PC-3 (cell line): Measurements from ENCODE around the gene JARID2. TPM values are rescaled to one million over a fixed set of nuclear protein-coding genes. Genes with fewer than 3 reads are reported as not detected.

ENCODE experiments used
- ATAC-seq: fragments of 200-7000 bp; cut with Tn5 transposase; 2 replicates; pipeline ENCODE4 v1.9.1; 2020; ENCODE audit warnings: mild to moderate bottlenecking, moderate library complexity
- BruUV-seq: library from RNA; stranded (reverse); fragments of 400-500 nt; replicated peaks from 2 replicates; lab custom pipeline; 2021; lab: Mats Ljungman, UMichigan
- CTCF ChIA-PET: fragments of 300-600 bp; sonication (Branson Sonifier 250); formaldehyde crosslinking; loops from one replicate; lab custom pipeline; 2022; ENCODE audit warnings: antibody characterized with exemption; lab: Charles Lee
- POLR2A ChIA-PET: fragments of 300-600 bp; sonication (Branson Sonifier 250); formaldehyde crosslinking; loops from one replicate; lab custom pipeline; 2022; ENCODE audit warnings: antibody characterized with exemption; ENCODE audit not compliant: unreplicated experiment; lab: Charles Lee
- DNase-seq: peaks from one replicate; pipeline ENCODE4 v3.0.0-alpha.2; 2015
- H2AFZ ChIP-seq: fragments of 300-600 bp; sonication (generic); 2 replicates; pipeline ENCODE4 v1.6.0; 2016; ENCODE audit warnings: antibody characterized with exemption, low read length
- H3F3A ChIP-seq: fragments of 300-600 bp; sonication (generic); one replicate; pipeline ENCODE4 v1.6.0; 2017; ENCODE audit warnings: antibody characterized with exemption, low read length, control low read depth, mild to moderate bottlenecking; ENCODE audit not compliant: unreplicated experiment
- H3K27ac ChIP-seq: fragments of 300-600 bp; sonication (generic); 2 replicates; pipeline ENCODE4 v1.5.1; 2016; ENCODE audit warnings: mild to moderate bottlenecking, low read length
- H3K27me3 ChIP-seq: fragments of 300-600 bp; sonication (generic); 2 replicates; pipeline ENCODE4 v1.6.1; 2016; ENCODE audit warnings: low read length, mixed read lengths
- H3K36me3 ChIP-seq: fragments of 300-600 bp; sonication (generic); 2 replicates; pipeline ENCODE4 v1.6.1; 2016; ENCODE audit warnings: low read depth, mixed run types, low read length, mixed read lengths
- H3K4me1 ChIP-seq: fragments of 300-600 bp; sonication (generic); 2 replicates; pipeline ENCODE4 v1.5.1; 2016; ENCODE audit warnings: low read length; ENCODE audit not compliant: insufficient read depth
- H3K4me2 ChIP-seq: fragments of 300-600 bp; sonication (generic); 2 replicates; pipeline ENCODE4 v1.6.0; 2016; ENCODE audit warnings: low read length
- H3K4me3 ChIP-seq: fragments of 300-600 bp; sonication (generic); 2 replicates; pipeline ENCODE4 v1.5.1; 2016; ENCODE audit warnings: mild to moderate bottlenecking, low read length, mixed read lengths
- H3K79me2 ChIP-seq: fragments of 300-600 bp; sonication (generic); 2 replicates; pipeline ENCODE4 v1.6.1; 2017; ENCODE audit warnings: low read length, mixed read lengths
- H3K9ac ChIP-seq: fragments of 300-600 bp; sonication (generic); 2 replicates; pipeline ENCODE4 v1.6.0; 2016; ENCODE audit warnings: mild to moderate bottlenecking, low read length
- H3K9me2 ChIP-seq: fragments of 300-600 bp; sonication (generic); replicated peaks from 2 replicates; pipeline ENCODE4 v1.6.1; 2016; ENCODE audit warnings: mixed run types, low read length, mixed read lengths
- H3K9me3 ChIP-seq: fragments of 300-600 bp; sonication (generic); 2 replicates; pipeline ENCODE4 v1.6.1; 2016; ENCODE audit warnings: low read length, mixed read lengths
- H4K20me1 ChIP-seq: fragments of 300-600 bp; sonication (generic); 2 replicates; pipeline ENCODE4 v1.6.1; 2016; ENCODE audit warnings: low read length, mixed read lengths
- EZH2 ChIP-seq: fragments of 300-600 bp; sonication (generic); IDR thresholded peaks from one replicate; pipeline ENCODE4 v1.6.1; 2017; ENCODE audit warnings: antibody characterized with exemption, mild to moderate bottlenecking, low read length; ENCODE audit not compliant: unreplicated experiment
- EZH2phosphoT487 ChIP-seq: fragments of 300-600 bp; sonication (generic); IDR thresholded peaks from 2 replicates; pipeline ENCODE4 v1.6.1; 2018; ENCODE audit warnings: mild to moderate bottlenecking, antibody characterized with exemption, low read length, borderline replicate concordance
- intact Hi-C: fragments of 100-400 bp; cut with micrococcal nuclease; formaldehyde crosslinking; loops from 2 replicates; pipeline ENCODE4 v1.9.0; 2023
- total RNA-seq: library from RNA; depleted of rRNA; stranded (reverse); fragments of >200 nt; gene quantifications from 2 replicates; pipeline ENCODE4 v1.2.3, GENCODE V29; 2014
- TF ChIP-seq, protein P1 (sequence below): fragments of 300-600 bp; sonication (generic); conservative IDR thresholded peaks from 2 replicates; pipeline ENCODE4 v1.5.1; 2017; ENCODE audit warnings: antibody characterized with exemption, low read depth, mild to moderate bottlenecking, low read length

JARID2 gene
- total RNA-seq, 1 experiment from 2014 or later, result 11.0 TPM

DNA sequence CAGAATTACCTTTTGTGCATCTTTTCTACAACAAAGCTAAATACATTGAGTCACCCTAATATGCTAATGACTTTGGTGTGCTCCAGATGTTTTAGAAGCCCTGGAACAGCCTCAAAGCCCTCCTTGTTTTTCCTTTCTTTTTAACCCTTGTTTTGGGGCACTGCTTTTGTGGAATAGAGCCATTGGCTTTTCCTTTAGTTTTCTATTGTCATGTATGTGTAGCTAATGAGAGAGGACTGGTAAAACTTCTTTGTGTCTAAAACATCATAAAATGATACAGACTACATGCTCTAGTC lies 158.8 kb downstream of the JARID2 start:
- peaks cover 31% of the 10 kb centered on the region for H3K4me1 ChIP-seq
- TF ChIP-seq EZH2phosphoT487 (no peak), EZH2 (no peak)
- TF ChIP-seq, protein P1, sequence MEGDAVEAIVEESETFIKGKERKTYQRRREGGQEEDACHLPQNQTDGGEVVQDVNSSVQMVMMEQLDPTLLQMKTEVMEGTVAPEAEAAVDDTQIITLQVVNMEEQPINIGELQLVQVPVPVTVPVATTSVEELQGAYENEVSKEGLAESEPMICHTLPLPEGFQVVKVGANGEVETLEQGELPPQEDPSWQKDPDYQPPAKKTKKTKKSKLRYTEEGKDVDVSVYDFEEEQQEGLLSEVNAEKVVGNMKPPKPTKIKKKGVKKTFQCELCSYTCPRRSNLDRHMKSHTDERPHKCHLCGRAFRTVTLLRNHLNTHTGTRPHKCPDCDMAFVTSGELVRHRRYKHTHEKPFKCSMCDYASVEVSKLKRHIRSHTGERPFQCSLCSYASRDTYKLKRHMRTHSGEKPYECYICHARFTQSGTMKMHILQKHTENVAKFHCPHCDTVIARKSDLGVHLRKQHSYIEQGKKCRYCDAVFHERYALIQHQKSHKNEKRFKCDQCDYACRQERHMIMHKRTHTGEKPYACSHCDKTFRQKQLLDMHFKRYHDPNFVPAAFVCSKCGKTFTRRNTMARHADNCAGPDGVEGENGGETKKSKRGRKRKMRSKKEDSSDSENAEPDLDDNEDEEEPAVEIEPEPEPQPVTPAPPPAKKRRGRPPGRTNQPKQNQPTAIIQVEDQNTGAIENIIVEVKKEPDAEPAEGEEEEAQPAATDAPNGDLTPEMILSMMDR, result no peak
- H2AFZ ChIP-seq, result no peak overlapping the region
- H3K27me3 ChIP-seq, result no peaks in the 10 kb centered on the region
- ChIA-PET POLR2A (no interaction called here), CTCF (no interaction called here)
- no peaks in the 10 kb centered on the region for H3F3A ChIP-seq
- H3K79me2 ChIP-seq, result peaks cover 89% of the 10 kb centered on the region
- no TSS peak for BruUV-seq
- no peak overlapping the region for H3K4me3 ChIP-seq
- intact Hi-C loops, result loop anchor here (10.0 kb wide), 1 partner anchor 90 kb away; no protein-coding TSS in a partner anchor
- no peaks in the 10 kb centered on the region for H3K9me2 ChIP-seq
- H4K20me1 ChIP-seq, result peaks cover 6% of the 10 kb centered on the region; the same call in 1 of the 2 replicates
- no peaks in the 10 kb centered on the region for H3K36me3 ChIP-seq
- DNase-seq (no peak), ATAC-seq (no peak)
- H3K27ac ChIP-seq, result no peak overlapping the region
- H3K9me3 ChIP-seq, result no peaks in the 10 kb centered on the region
- H3K4me2 ChIP-seq, result no peak overlapping the region
- H3K9ac ChIP-seq, result no peak overlapping the region

DNA sequence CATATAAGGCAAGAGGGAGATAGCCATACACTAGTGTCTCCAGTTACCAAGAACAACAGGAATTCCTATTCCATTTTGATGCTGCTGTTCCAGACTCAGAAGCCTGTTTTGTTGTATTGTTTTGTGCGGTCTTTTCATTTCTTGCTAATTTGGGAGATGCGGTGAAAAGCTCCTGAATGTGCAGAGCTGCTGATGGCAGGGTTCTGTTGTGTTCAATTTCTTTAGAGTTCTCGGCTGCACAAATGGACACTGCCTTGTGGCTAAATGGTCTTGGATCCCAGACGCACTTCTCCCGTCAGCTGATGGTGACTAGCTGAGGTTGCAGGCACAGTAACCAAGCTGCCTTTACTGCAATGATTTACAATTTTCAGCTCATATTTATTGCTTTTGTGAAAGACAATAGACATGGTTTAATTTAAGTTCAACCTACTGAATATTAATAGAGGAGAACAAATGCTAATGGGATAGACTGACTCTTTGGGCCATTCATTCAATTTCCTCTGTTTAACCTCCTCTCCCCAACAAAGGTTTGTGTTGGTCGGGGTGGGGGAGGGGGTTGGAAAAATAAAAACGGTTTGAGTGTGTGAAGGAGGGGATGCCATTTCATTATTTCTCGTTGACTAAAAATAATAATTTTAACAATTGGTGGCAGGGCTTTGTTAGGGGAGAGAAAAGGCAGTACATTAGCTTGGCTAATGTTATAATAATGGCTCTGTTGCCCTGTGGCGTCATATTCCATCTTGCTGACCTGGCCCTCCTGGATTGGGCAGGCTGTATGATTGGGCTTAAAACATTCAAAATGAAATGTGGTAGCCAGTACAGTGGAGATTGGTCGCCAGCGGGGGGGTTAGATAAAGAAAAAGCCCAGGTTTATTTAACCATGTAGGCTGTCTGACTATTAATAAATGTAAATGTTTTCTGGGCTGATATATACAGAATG lies 159.5 kb downstream of the JARID2 start:
- Histone ChIP-seq H3K27ac (no peak overlapping the region), H3K79me2 (peaks cover 82% of the 10 kb centered on the region)
- intact Hi-C loops, result loop anchor here (10.0 kb wide), 1 partner anchor 89 kb away; no protein-coding TSS in a partner anchor

More for the DNA sequence above, 159.5 kb downstream of the JARID2 start:
- CTCF ChIA-PET, result no interaction called here
- no peaks in the 10 kb centered on the region for H3K27me3 ChIP-seq
- ATAC-seq (no peak), DNase-seq (no peak)
- H3K4me2 ChIP-seq, result no peak overlapping the region
- H2AFZ ChIP-seq, result no peak overlapping the region
- H3K4me1 ChIP-seq, result peaks cover 30% of the 10 kb centered on the region
- H3K9me3 ChIP-seq, result no peaks in the 10 kb centered on the region
- H3F3A ChIP-seq, result no peaks in the 10 kb centered on the region
- no peaks in the 10 kb centered on the region for H3K9me2 ChIP-seq
- BruUV-seq, result no TSS peak
- no peak overlapping the region for H3K4me3 ChIP-seq
- H3K36me3 ChIP-seq, result no peaks in the 10 kb centered on the region
- POLR2A ChIA-PET, result no interaction called here
- no peak for TF ChIP-seq EZH2
- no peak for TF ChIP-seq EZH2phosphoT487
- TF ChIP-seq, protein P1, result no peak
- peaks cover 10% of the 10 kb centered on the region; the same call in 1 of the 2 replicates for H4K20me1 ChIP-seq
- H3K9ac ChIP-seq, result no peak overlapping the region
